ENCODE results near the gene LCN2.
A peak's percentile ranks its signal among the peaks of the same experiment; 100 is the strongest.

The LCN2 gene

DNA sequence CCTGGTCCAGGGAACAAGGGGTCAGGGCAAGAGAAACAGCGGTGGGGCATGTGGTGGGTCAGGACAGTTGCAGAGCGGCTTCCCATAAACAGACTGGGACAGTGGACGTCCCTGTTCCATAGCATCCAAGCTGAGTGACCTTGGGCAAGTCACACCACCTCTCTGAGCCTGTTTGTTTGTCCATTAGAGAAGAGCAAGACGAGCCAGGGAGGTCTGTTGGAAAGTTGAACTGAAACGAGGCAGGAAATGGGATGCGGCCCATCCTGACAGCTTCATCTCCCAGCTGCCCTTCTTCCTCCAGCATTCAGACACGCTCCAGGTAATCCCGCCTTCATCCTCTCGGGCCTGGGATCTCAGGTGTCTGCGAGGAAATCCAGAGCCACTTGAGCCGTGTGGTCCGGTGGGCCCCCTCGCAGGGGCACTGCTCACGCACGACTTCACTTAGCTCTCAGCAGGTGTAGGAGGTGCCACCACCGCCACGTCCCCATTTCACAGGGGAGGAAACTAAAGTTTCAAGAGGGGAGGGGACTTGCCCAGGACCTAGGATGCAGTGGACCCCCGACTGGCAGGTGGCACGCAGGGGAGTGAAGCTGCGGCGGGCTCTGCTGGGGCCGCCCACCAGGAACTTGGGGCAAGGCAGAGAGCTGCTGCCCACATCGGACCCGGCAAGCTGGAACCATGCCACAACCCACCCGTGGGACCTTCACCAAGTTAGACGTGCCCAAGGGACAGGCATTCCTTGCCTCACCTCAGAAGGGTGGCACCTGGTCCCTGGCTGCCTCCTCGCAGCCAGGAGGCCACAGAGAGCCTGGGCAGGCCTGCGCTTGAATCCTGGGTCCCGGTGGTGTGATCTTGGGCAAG, 34.7 kb upstream of the LCN2 start:
- DNase-seq (ENCODE audit: low spot score): no peak

DNA sequence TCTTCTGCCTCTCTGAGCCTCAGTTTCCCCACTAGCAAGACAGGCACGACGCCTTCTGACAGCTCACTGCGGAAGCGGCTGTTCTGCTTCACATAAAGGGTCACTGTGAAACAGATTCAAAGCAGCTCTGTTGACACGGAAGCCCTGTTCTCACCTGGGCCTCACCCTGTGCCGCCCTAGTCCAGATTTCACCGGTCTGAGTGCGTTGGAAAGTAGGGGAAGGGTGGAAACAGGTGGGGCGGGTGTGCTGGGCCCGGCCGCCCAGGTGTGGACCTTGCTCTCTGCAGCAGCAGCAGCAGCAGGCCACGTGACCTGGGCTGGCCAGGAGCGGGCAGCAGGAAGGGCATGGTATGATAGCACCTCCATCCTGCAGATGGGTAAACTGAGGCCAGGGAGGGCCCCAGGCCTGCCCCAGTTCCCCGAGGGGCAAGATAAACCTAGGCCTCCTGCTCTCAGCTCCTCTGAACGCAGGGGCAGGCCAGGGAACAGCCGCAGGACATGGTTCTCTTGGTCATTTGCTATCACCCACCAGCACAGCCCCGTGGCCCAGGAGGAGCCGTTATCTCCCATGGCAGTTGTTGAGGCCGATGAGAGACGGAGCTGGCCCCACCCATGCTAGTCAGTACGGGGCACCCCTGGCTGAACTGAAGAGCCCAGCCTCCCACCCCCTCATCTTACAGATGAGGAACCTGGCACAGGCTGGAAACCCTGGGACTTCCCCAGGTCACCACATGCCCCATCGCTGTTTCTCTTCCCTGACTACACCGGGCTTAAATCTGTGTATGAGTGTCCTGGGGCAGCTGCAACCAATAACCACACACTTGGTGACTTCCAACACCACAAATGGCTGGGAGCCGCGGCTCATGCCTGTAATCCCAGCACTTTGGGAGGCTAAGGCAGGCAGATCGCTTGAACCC, 33.8 kb upstream of the LCN2 start:
- DNase-seq (ENCODE audit: low spot score): no peak

DNA sequence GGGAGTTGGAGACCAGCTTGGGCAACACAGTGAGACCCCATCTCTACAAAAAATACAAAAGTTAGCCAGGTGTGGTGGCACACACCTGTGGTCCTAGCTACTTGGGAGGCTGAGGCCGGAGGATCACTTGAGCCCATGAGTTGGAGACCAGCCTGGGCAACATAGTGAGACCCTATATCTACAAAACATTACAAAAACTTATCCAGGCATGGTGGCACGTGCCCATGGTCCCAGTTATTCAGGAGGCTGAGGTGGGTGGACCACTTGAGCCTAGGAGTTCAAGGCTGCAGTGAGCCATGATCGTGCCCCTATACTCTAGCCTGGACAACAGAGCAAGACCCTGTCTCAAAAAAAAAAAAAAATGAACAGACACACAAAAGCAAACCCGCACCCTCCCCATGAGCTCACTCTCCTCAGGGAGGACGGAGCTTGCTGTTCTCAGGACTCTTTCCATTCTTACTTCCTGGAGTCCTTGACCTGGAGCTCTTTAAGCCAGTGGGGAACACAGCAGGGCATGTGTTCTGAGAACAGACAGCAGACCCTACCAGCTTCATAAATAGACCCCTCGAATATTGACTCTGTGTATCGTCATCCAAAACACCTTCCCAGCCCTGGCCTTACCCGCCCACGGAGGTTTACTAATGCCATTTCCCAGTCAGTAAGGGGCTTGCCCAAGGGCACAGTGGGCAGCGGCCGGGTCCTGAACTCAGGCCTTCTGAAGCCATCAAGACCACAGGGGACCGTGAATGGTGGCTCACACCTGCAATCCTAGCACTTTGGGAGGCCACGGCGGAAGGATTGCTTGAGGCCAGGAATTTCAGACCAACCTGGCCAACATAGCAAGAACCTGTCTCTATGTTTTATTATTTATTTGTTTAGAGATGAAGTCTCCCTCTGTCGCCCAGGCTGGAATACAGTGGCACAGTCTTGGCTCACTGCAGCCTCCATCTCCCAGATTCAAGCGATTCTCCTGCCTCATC, 32.9 kb upstream of the LCN2 start:
- no peak for DNase-seq (ENCODE audit: low spot score)

DNA sequence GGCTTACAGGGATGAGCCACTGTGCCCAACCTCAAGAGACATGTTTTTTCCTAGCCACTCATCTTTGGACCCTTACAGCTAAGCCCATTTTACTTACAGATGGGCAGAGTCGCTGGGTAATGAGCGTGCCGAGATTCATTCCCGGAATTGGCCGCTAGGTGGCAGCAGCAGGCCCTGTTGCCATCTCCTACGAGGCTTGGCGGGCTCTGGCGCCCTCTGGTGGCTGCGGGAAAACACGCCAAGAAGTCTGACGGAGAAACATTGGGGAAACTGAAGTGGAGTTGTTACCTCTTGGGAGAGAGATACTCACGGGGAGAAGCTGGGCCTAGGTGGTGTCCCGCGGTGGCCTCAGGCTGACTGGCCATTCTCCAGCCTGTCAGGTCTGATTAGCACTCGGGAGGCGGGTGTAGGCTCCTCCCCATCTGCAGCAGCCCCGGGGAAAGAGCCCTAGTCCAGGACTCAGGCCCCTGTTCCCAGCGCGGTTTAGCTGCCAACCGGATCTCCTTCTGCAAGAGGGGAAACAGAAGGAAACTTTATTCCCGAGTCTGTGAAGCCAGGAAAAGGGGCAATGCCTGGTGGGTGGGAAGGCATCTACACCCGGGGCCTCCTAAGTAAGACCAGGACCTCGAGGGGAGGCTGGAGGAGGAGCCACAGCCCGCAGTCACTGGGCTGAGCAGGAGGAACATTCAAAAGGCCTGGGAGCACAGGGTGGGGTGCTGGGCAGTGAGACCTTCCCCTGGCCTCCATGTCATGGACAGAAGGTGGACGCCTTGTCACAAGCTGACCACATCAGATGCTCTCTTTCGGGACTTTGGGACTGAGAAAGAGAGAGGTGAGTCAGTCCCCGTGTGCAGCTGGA, 31.4 kb upstream of the LCN2 start:
- DNase-seq (ENCODE audit: low spot score): peak; percentile 91

DNA sequence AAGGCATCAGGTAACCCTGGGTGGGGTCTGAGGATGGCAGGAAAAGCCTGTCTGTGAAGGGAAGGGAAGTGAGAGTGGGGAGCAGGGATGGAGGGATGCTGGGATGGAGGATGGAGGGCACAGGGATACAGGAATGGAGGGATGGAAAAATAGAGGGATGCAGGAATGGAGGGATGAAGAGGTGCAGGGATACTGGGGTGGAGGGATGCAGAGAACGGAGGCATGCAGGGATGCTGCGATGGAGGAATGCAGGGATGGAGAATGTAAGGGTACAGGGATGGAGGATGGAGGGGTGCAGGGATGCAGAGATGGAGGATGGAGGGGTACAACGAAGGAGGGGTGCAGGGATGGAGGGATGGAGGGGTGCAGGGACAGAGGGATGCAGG, 30.8 kb upstream of the LCN2 start:
- DNase-seq (ENCODE audit: low spot score): no peak

DNA sequence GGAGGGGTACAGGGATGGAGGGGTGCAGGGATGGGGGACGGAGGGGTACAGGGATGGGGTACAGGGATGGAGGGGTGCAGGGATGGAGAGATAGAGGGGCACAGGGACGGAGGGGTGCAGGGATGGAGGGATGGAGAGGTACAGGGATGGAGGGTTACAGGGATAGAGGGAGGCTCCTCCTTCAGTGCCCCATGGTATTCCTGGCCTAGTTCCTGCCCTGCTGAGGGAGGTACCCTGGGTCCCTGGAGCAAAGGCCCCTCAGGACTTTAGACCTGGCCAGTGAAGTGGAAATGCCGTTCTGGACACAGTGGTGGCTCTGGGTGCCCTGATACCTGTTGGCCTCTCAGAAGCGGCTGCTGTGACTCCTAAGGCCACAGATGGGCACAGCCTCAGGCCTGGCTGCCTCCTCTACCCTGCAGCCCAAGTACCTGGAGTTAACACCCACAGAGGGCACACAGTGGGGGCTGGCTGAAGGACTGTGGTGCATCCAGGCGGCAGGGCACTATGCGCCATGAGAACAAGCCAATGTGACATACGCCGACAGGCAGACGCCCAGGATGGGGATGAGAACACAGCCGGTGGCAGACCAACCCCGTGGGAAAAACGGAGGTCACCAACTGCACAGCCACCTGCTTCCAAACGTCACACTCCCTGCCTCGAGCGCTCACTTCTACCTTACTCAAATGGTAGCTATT, 30.1 kb upstream of the LCN2 start:
- DNase-seq (ENCODE audit: low spot score): no peak

DNA sequence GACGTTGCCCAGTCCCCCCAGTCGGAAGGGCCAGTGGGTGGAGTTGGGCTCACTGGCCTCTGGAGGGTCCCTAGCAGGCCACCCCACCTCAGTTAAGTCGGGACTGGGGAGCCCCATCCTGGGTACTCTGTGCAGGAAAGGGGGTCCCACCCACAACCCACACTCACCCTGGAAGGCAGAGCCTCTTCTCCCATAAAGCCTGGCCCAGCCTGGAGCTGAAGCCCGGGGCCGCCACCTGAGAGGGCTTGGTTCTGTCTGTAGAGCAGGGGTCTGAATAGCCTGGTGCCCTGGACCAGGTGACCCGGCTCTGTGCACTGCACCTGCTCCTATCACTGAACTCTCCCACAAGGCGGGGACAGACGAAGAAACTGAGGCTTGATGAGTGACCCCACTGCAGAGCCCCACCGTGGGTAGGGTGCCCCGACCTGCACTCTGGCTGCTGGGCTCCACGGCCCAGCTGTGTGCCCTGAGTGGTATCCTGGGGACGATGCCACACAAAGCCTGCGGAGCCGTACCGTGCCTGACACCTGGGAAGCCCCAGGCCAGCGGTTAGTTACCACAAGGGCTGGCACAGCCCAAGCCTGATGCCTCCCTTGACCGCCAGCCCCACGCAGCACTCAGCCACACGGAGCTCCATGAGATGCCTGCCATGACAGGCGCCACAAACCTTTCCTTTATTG, 29.1 kb upstream of the LCN2 start:
- no peak for DNase-seq (ENCODE audit: low spot score)

DNA sequence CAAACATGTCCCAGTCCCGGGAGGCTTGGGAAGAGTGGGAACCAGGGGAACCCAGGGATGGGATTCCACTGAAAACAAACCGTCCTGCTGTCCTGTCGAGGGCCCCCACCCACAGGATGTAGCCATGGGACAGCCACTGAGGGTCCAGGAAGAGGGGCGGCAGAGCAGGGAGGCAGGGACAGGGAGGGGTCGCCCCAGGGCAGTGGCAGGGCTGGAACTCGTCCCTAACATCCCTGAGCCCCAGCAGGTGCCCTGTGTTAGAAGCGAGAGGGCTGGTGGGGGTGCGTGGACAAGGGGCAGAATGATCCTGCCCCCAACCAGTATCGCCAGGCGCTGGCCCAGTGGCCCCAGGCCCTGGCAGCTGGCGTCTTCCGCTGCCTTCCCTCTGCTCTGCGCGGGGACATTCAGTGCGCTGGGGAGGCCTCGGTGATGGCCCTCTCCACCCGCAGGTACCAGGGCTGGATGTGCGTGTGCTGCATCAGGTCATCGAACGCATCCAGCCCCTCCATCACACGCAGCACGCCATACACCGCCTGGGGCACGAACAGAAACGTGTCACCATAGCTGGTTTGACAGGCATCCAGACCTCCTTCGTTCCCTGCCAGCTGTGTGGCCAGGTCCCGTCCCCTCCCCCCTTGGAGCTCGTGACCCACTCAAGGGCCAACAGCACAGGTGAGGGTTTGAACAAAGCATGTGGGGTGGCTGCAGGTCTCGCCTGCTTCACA, 28.4 kb upstream of the LCN2 start:
- no peak for DNase-seq (ENCODE audit: low spot score)

DNA sequence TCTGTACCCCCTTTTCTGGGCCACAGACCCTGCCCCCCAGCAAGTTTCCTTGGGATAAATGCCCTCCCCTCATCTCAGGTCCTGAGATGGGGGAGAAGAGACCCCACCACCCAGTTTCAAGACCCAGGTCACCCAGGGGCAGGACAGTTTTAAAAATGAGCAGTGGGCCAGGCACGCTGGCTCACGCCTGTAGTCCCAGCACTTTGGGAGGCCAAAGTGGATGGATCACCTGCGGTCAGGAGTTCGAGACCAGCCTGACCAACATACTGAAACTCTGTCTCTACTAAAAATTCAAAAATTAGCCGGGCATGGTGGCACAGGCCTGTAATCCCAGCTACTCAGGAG, 27.8 kb upstream of the LCN2 start:
- DNase-seq (ENCODE audit: low spot score): no peak

DNA sequence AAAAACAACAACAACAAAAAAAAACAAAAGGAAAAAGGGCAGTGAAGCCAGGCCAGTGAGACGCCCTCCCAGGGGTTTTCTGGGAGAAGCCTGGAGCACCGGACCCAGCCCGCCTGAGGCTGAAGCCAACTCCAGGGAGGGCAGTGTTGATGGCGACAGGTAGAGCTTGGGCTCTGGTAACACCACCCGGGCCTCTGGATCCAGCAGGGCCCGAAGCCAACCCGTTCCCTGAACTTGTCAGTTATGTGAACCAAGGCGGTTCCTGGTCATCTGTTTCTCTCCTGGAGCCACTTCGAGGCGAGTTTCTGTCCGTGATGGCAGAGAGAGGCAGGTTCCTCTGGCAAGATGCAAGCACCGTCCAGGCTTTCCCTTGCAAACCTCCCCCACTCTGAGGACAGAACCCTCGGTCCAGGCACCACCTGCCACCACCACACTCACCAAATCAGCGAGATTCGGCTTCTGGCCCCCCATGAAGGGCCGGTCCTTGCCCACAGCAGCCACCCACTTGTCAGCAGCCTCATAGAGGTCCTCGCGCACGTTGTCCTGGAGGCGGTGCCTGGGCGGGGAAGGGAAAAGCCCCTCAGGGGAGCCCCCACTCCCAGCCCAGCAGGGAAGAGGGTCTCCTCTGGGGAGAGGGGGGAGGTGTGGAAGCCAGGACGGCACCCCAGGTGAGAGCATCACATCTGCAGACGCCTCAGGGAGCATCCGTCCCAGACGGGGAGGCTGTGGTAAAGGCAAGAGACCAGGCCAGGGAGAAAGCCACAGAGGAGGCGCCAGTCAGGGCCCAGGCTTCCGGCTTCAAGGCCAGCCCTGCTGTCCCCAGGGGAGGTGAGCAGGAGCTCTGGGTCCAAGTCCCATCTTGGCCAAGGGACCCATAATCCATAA, 27.1 kb upstream of the LCN2 start:
- no peak for DNase-seq (ENCODE audit: low spot score)

DNA sequence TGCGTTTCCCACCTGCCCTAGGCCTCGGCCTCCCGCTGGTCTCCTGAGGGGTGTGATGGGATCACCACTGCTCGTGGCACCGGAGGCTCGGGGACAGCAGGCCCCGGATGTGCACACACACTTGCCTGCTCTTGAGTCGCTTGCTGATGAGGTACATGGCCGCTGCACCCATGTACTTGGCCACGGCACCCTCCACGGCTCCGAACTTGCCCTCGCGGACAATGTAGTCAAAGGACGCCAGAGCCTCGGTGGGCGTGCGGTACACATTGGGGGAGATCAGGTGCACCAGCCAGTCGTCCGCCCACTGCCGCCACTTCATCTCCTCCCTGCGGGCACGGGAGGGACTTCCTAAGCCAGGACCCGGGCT, 26.5 kb upstream of the LCN2 start:
- DNase-seq (ENCODE audit: low spot score): no peak

DNA sequence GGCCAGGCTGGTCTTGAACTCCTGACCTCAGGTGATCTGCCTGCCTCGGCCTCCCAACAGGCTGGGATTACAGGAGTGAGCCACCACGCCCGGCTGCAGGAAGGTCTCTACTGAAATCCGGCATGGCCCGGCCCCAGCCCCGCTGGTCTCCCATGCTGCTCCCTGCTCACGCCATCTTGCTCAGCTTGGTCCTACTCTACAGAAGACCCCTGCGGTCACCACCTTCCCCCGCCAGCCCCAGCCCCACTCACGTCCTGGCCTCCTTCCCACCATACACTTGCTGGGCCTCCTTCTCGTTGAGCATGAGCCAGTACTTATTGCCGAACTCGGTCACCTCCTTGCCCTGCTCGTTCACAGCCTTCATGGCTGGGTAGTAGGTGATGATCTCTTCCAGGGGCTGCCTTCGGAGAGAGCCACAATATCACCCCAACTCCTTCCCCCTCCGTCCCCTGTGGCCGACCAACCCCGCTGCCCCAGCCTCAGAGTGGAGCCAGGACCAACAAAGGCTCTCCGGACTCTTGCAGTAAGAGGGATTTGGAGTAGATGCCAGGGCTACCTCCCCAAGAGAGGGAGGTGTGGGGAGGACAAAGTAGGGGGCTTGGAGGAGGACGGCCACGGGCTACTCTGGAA, 25.7 kb upstream of the LCN2 start:
- no peak for DNase-seq (ENCODE audit: low spot score)

DNA sequence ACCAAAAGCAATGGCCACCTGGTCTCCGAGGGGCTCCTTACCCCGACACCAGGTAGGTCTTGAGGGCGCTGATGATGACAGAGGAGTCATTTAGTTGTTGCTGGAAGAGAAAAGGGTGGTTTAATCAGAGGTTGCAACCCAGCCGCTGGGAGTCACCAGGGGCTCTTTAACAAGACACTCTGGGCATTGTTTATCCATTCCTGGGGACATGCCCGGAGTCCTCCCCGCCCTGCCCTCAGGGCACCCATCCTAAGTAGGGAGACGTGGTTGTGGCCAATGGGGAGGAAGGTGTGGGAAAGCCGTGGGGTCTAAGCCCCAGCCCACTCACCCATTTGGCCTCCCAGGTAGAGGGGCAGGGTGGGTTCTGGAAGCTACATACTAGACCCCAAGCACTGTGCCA, 24.8 kb upstream of the LCN2 start:
- no peak for DNase-seq (ENCODE audit: low spot score)

DNA sequence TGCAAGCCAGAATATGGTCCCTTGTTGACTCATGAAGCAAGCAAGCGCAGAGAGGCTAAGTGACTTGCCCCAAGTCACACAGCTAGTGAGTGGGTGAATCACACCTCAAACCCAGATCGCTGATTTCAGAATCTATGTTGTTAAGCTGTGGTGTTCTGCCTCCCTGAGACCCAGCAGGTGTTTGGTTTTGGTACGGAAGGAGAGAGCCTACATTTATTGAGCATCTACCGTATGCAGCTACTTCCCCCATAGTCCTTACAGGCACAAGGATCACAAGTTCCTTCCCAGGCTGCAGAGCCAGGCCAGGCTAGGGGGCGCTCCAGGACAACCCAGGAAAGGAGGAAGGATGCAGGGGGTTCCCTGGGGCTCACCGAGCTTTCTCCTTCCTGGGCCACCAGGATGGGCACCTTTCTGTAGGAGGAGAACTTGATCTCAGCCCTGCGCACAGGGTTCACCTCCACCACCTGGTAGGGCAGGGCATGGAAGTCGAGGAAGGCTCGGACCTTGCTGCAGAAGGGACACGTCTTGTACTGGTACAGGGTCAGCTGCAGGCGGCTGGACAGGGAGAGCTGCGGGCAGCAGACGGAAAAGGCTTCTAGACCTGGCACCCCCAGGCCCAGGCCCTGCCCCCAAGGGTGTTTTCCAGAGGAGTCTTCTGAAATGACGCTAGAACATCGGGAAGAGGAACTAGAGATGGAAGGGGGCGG, 24.2 kb upstream of the LCN2 start:
- DNase-seq (ENCODE audit: low spot score): peak; percentile 53

DNA sequence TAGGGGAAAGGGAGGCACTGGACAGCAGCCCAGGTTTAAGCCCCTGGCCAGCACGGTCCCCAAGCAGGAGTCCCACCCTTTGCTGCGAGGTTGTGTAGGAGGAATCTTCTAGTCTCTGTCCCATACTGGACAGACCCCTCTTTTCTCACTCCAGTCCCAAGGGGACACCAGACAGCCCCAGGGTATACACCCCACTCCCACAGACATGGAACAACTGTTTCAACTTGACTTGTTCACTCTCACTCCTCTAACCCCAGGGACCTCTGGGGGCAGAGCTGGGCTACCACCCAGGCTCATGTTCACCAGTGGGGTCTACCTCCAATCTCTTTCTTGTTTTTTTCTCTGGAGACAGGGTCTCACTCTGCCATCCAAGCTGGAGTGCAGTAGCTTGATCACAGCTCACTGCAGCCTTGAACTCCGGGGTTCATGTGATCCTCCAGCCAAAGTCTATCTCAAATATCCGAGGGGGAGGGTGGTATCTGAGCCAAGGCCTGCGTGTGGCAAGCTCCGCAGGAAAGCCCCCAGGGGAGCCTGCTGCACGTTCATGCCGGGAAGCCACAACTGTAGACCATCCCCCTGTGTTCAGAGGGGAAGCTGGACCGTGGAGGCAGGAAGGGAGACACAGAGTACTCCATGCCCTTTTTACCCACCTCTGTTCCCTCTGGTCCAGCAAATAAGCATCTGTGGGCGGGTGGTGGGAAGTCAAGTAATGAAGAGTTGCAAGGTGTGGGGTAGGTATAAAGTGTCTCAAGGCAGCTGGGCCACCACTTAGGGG, 23.5 kb upstream of the LCN2 start:
- no peak for DNase-seq (ENCODE audit: low spot score)

DNA sequence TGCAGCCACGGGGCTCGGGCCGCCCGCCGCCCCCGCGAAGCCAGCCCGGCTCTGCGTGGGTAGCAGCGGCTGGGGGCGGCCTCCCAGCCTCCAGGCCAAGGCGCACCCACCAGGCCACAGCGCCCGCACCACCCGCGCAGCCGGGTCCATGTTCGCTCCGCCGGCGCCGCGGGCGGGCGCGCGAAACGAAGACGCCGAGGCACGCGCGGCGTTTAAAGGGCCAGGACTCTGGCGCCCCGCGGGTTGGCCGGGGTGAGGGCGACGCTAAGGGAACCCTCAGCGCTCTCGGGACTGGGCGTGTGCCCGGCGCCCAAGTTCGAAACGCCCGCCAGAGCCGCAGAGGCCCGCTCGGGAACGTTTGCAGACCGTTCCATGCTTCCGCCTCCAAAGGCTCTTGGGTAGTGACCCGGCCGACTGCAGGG, 21.7 kb upstream of the LCN2 start, which contains the start of gene PTGES2:
TSS of gene PTGES2 (minus strand) at position 162 of the 422 bp plus-strand sequence. CDS start at position 150, 12 bp downstream.
- peak; percentile 87 for DNase-seq (ENCODE audit: low spot score)
